Measurements from ENCODE around the gene PLEKHA7.
"Not testable (repeated sequence)": the region's sequence is repeated elsewhere in the genome, so short reads cannot be mapped to it uniquely, and the experiment has no call there.

Gene PLEKHA7

DNA sequence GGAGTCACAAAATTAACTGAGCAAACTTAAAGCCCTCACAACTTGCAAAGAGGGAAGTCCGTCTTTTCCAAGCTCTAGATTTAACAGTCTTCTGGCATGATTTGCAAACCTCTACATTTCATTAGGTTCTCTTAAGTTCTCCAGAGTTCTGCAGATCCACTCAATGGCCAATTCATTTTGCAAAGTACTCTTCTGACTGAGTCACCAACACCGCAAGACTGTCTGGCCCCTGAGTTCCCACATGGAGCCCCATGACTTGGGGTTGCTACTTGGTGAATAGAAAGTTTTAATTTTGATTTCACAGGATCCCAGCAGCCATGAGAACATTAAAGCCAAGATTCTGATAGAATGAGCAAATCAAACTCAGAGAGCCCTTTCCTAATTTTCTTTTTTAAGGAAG lies 134.5 kb downstream of the PLEKHA7 start:
- peak overlapping the region; percentile 40 for H3K27ac ChIP-seq
- TF ChIP-seq, protein P1, sequence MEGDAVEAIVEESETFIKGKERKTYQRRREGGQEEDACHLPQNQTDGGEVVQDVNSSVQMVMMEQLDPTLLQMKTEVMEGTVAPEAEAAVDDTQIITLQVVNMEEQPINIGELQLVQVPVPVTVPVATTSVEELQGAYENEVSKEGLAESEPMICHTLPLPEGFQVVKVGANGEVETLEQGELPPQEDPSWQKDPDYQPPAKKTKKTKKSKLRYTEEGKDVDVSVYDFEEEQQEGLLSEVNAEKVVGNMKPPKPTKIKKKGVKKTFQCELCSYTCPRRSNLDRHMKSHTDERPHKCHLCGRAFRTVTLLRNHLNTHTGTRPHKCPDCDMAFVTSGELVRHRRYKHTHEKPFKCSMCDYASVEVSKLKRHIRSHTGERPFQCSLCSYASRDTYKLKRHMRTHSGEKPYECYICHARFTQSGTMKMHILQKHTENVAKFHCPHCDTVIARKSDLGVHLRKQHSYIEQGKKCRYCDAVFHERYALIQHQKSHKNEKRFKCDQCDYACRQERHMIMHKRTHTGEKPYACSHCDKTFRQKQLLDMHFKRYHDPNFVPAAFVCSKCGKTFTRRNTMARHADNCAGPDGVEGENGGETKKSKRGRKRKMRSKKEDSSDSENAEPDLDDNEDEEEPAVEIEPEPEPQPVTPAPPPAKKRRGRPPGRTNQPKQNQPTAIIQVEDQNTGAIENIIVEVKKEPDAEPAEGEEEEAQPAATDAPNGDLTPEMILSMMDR (conservative IDR thresholded peaks at IDR 0.05), result no peak

DNA sequence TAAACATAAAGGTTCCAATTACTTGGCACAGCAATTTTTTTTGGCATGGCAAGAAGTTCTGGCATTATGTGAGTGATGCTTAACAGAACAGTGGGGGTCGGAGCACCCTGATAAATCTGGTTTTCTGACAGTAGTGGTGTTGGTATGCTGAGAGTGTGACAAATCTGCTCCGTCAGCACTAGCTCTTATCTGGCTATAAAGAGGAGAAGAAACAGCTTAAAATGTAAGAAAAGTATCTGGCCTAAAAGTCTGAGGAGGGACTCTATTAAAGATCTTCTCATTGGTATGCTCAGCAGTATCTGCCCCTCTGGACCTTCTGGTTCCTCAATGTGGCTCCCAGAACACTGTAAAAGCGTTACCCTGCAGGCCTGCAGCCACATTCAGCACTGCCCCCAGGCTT lies 137.4 kb downstream of the PLEKHA7 start:
- no peak overlapping the region for H3K27ac ChIP-seq
- TF ChIP-seq, protein P1 (conservative IDR thresholded peaks at IDR 0.05), result no peak

DNA sequence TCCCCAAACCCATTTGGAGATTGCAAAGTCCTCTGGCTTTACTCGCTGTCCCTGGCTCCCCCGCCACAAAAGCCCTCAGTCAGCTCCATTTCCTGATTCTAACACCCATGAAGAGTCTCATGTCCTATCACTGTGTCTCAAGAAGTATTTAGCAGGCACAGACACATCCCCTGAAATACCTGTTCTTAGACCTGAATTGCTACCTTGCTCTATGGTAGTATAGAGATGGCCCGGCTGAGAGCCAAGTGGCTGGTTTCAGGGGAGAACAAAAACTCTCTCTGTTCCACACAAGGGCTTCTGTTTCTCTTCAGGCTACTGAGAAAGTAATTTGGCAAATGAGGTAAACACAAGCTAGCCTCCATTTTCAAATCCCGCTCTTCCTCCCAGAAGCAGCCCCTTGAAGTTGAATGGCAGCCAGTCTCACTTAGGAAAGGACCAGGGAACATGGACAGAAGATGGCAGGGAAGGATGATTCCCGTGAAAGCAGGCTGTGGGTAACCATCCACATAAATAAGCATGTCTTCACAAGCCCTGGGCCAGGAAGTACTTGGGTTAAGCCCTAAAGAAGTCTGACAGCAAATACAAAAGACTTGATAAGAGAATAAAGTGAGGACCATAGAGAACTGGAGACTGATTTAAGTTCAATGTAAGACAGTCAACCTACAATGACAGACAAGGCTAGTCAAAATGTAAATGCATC lies 138.0 kb downstream of the PLEKHA7 start:
- H3K27ac ChIP-seq, result no peak overlapping the region
- TF ChIP-seq, protein P1 (conservative IDR thresholded peaks at IDR 0.05), result no peak

DNA sequence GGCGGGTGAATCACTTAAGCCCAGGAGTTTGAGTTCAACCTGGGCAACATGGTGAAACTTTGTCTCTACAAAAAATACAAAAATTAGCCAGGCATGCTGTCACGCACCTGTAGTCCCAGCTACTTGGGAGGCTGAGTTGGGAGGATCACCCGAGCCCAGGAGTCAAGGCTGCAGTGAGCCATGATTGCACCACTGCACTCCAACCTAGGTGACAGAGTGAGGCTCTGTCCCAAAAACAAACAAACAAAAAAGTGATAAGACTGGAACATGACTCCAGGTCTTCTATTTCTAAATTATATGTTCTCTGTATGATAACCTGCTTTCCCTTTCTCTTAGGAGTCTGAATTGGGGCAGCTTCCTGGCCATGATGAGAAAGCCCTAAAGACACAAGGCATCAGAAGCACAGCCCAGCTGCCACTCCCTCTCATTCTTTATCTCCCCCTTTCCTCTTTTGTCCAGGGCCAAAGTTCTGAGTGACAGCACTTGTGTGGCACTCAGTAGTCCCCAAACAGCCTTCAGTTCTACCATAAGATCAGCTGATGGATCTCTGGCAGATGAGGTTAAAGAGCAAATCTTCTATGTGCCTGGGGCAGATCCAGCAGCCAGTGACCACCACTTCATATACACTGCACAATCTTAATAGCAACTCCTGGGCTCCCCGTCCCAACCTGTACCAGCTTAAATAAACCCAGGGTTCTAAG lies 139.8 kb downstream of the PLEKHA7 start:
- TF ChIP-seq, protein P1 (conservative IDR thresholded peaks at IDR 0.05), result no peak
- H3K27ac ChIP-seq, result no peak overlapping the region

DNA sequence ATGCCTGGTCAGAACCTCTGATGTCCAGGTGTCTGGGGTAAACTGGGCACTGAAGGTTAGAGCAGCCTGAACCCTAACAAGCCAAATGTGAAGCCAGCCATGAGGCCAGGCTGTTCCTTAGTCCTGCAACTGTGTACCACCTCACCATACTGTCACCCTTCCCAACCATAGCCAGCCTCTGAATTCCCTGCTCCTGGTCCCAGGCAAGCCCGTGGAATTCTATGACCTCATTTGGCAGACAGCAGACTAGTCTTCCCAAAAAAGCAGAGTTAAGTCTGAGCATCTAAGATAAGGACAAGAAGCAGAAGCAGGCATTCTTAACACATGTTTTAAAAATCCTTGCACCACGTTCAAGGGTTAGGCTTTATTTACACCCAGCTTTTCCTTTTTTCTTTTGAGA lies 140.9 kb downstream of the PLEKHA7 start:
- no peak overlapping the region for H3K27ac ChIP-seq
- TF ChIP-seq, protein P1 (conservative IDR thresholded peaks at IDR 0.05), result no peak

DNA sequence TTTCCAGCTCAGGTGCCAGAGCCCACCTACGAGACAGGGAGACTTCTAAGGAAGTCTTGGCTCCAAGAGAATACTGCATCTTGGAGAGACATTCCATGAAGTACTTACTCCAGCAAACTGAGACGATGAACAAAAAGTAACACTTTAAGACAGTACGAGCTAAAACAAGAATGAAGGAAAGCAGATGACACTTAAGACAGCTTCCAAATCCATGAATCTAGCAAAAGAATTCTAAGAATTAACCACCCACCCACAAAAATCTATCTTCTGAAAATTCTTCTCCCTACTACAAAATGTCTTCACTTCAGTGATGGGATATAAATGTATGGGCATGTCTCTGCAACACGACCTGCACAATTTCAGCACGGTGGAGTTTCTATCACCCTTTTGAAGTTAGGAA lies 142.8 kb downstream of the PLEKHA7 start:
- H3K27ac ChIP-seq, result no peak overlapping the region
- TF ChIP-seq, protein P1 (conservative IDR thresholded peaks at IDR 0.05), result no peak

DNA sequence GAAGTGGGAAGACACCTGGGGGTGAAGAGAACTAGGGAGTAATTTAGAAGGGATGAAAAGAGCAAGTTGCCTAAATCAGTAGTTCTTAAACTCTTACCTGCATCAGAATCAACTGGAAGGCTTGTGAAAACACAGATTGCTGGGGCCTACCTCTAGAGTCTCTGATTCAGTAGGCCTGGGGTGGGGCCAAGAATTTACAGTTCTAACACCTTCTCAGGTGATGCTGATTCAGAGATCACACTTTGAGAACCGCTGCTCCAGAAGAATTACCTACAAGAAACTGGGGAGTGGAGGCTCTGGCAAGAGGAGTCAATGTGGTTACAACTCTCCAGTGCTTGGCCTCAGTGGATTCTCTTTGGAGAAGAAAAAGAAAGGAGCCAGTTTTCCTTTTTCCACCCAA lies 147.1 kb downstream of the PLEKHA7 start:
- TF ChIP-seq, protein P1 (conservative IDR thresholded peaks at IDR 0.05), result no peak
- H3K27ac ChIP-seq, result no peak overlapping the region

DNA sequence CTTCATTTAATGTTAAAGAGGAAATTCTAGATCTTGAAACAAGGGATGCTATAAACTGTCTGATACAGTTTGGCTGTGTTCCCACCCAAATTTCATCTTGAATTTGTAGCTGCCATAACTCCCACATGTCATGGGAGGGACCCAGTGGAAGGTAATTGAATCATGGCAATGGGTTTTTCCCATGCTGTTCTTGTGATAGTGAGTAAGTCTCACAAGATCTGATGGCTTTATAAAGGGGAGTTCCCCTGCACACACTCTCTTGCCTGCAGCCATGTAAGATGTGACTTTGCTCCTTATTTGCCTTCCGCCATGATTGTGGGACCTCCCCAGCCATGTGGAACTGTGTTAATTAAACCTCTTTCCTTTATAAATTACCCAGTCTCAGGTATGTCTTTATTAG lies 149.8 kb downstream of the PLEKHA7 start:
- H3K27ac ChIP-seq, result not testable (repeated sequence)
